Measurements from ENCODE around the gene CHN2.

The CHN2 gene

GRCh38 chr7:29322023-29322712 lies 127.6 kb downstream of the CHN2 start:
- TF ChIP-seq CTCF (IDR thresholded peaks at IDR 0.05), result no peak

- no peak for TF ChIP-seq CTCF (IDR thresholded peaks at IDR 0.05)
Observed at GRCh38 chr7:29325476-29325875, 130.9 kb downstream of the CHN2 start.

GRCh38 chr7:29326864-29327263 lies 132.3 kb downstream of the CHN2 start:
- no peak for TF ChIP-seq CTCF (IDR thresholded peaks at IDR 0.05)

GRCh38 chr7:29327455-29327854 lies 132.9 kb downstream of the CHN2 start:
- no peak for TF ChIP-seq CTCF (IDR thresholded peaks at IDR 0.05)

- TF ChIP-seq CTCF (IDR thresholded peaks at IDR 0.05), result no peak
Observed at GRCh38 chr7:29328045-29328444, 133.5 kb downstream of the CHN2 start.

GRCh38 chr7:29328811-29329210 lies 134.2 kb downstream of the CHN2 start:
- TF ChIP-seq CTCF (IDR thresholded peaks at IDR 0.05), result no peak

- no peak for TF ChIP-seq CTCF (IDR thresholded peaks at IDR 0.05)
Observed at GRCh38 chr7:29329686-29330085, 135.1 kb downstream of the CHN2 start.

- no peak for TF ChIP-seq CTCF (IDR thresholded peaks at IDR 0.05)
Observed at GRCh38 chr7:29330136-29330535, 135.6 kb downstream of the CHN2 start.
